HepG2 (cell line): ENCODE data around the gene MS4A15. TPM values are rescaled to one million over a fixed set of nuclear protein-coding genes. Genes with fewer than 3 reads are reported as not detected.

Experiments used
- ATAC-seq: fragments of 200-7000 bp; cut with Tn5 transposase; 3 replicates; pipeline ENCODE4 v1.9.1; 2020; ENCODE audit warnings: mild to moderate bottlenecking, moderate library complexity
- BruUV-seq: library from RNA; stranded (reverse); fragments of 400-500 nt; replicated peaks from 2 replicates; lab custom pipeline; 2021; lab: Mats Ljungman, UMichigan
- CTCF ChIA-PET: fragments of 300-600 bp; formaldehyde crosslinking; extraction: SDS; loops from one replicate; lab custom pipeline; 2021; ENCODE audit warnings: low total read pairs, inconsistent platforms, low intra/inter-chr PET ratio; lab: Yijun Ruan, JAX
- POLR2A ChIA-PET: fragments of 350-600 bp; sonication (Branson Sonifier 250); formaldehyde crosslinking; loops from one replicate; lab custom pipeline; 2020; ENCODE audit warnings: antibody characterized with exemption, inconsistent platforms; lab: Yijun Ruan, JAX
- DNase-seq: peaks from one replicate; pipeline ENCODE4 v3.0.0-alpha.2; 2015; ENCODE audit warnings: low spot score
- FAIRE-seq: peaks from 3 replicates; lab custom pipeline; 2011; peaks lifted over from hg19 to GRCh38; lab: Jason Lieb, UNC
- H2AFZ ChIP-seq: one replicate; pipeline ENCODE4 v1.6.1; 2011; ENCODE audit warnings: low read length, inconsistent platforms
- H3K27ac ChIP-seq: fragments of 300-600 bp; 3 replicates; pipeline ENCODE4 v1.8.0; 2011; ENCODE audit warnings: mixed run types, mild to moderate bottlenecking, mixed read lengths, low read length, inconsistent platforms; ENCODE audit not compliant: insufficient read depth; ENCODE audit errors: extremely low read length
- H3K27me3 ChIP-seq, 2 experiments: fragments of 200-600 bp in 1 of 2; 2 replicates in 1 of 2; 3 replicates in 1 of 2; pipeline versions ENCODE4 v1.6.0 to v1.8.0; 2011; ENCODE audit warnings: low read length in 2 of 2, mild to moderate bottlenecking in 2 of 2, moderate library complexity in 2 of 2, inconsistent platforms in 1 of 2; ENCODE audit not compliant: insufficient read depth in 2 of 2, control insufficient read depth in 1 of 2
- H3K36me3 ChIP-seq, 2 experiments: fragments of 200-600 bp in 1 of 2; replicated peaks in 1 of 2; 2 replicates in 1 of 2; 3 replicates in 1 of 2; pipeline versions ENCODE4 v1.5.1 to v1.8.0; 2011; ENCODE audit warnings: low read length in 2 of 2, inconsistent platforms in 1 of 2; ENCODE audit not compliant: insufficient read depth in 2 of 2, control insufficient read depth in 1 of 2
- H3K4me1 ChIP-seq: 2 replicates; pipeline ENCODE4 v1.5.1; 2012; ENCODE audit warnings: low read length, inconsistent platforms; ENCODE audit not compliant: insufficient read depth
- H3K4me2 ChIP-seq: 2 replicates; pipeline ENCODE4 v1.6.0; 2011; ENCODE audit warnings: low read depth, low read length, inconsistent platforms
- H3K4me3 ChIP-seq, 3 experiments: fragments of 200-600 bp in 1 of 3; sonication (generic), shearing (Covaris generic) in 1 of 3; replicated peaks in 1 of 3; 2 replicates each; pipeline ENCODE4 v1.5.1; 2011 to 2016; ENCODE audit warnings: low read length in 3 of 3, inconsistent platforms in 2 of 3, low read depth in 2 of 3, mild to moderate bottlenecking in 2 of 3, control low read depth in 1 of 3, mixed read lengths in 1 of 3; ENCODE audit not compliant: insufficient read depth in 1 of 3
- H3K79me2 ChIP-seq: one replicate; pipeline ENCODE4 v1.6.1; 2011; ENCODE audit warnings: low read length, inconsistent platforms; ENCODE audit not compliant: insufficient read depth
- H3K9ac ChIP-seq: 2 replicates; pipeline ENCODE4 v1.6.0; 2011; ENCODE audit warnings: mild to moderate bottlenecking, low read depth, low read length, inconsistent platforms; ENCODE audit not compliant: insufficient read depth
- H3K9me3 ChIP-seq: 2 replicates; pipeline ENCODE4 v1.5.1; 2012; ENCODE audit warnings: mild to moderate bottlenecking, low read length
- H4K20me1 ChIP-seq: 2 replicates; pipeline ENCODE4 v1.6.0; 2011; ENCODE audit warnings: inconsistent platforms, mild to moderate bottlenecking, low read length, moderate library complexity; ENCODE audit not compliant: insufficient read depth
- ATRX ChIP-seq: sonication (generic); formaldehyde crosslinking; IDR thresholded peaks from 2 replicates; pipeline ENCODE4 v1.4.0; 2020; ENCODE audit warnings: missing genetic modification reagents, borderline replicate concordance
- GABPB1 ChIP-seq: IDR thresholded peaks from 2 replicates; pipeline ENCODE4 v1.6.1; 2016; ENCODE audit warnings: mild to moderate bottlenecking, missing genetic modification reagents, moderate library complexity, missing compliant biosample characterization
- HDAC2 ChIP-seq: sonication (generic); formaldehyde crosslinking; IDR thresholded peaks from 2 replicates; pipeline ENCODE4 v1.4.0; 2020; ENCODE audit warnings: missing genetic modification reagents
- HNF4A ChIP-seq: sonication (generic); formaldehyde crosslinking; IDR thresholded peaks from 2 replicates; pipeline ENCODE4 v1.4.0; 2020; ENCODE audit warnings: missing genetic modification reagents
- NFKB2 ChIP-seq: sonication (generic); formaldehyde crosslinking; IDR thresholded peaks from 2 replicates; pipeline ENCODE4 v1.4.0; 2020; ENCODE audit warnings: missing genetic modification reagents, borderline replicate concordance
- PCBP2 ChIP-seq: fragments of 200-400 bp; formaldehyde crosslinking; optimal IDR thresholded peaks from 2 replicates; pipeline ENCODE3; 2018; ENCODE audit warnings: low read length, low read depth; ENCODE audit not compliant: poor library complexity, severe bottlenecking
- POGZ ChIP-seq: sonication (generic); formaldehyde crosslinking; IDR thresholded peaks from 2 replicates; pipeline ENCODE4 v1.4.0; 2020; ENCODE audit warnings: mild to moderate bottlenecking, missing genetic modification reagents
- RELA ChIP-seq: sonication (generic); formaldehyde crosslinking; IDR thresholded peaks from 2 replicates; pipeline ENCODE4 v1.4.0; 2020; ENCODE audit warnings: missing genetic modification reagents
- RFXAP ChIP-seq: sonication (generic); formaldehyde crosslinking; IDR thresholded peaks from 2 replicates; pipeline ENCODE4 v1.4.0; 2020; ENCODE audit warnings: missing genetic modification reagents, borderline replicate concordance
- TBL1XR1 ChIP-seq: fragments of 150-350 bp; IDR thresholded peaks from 2 replicates; pipeline ENCODE4 v1.6.1; 2014; ENCODE audit warnings: borderline replicate concordance, low read length; ENCODE audit not compliant: partially characterized antibody
- ZNF549 ChIP-seq: sonication (generic); formaldehyde crosslinking; IDR thresholded peaks from 2 replicates; pipeline ENCODE4 v1.5.0; 2020; ENCODE audit warnings: missing genetic modification reagents
- ZNF563 ChIP-seq: sonication (generic); formaldehyde crosslinking; IDR thresholded peaks from 2 replicates; pipeline ENCODE4 v1.8.0; 2022; ENCODE audit warnings: mild to moderate bottlenecking, moderate library complexity, missing genetic modification reagents
- ZNF674 ChIP-seq: sonication (generic); formaldehyde crosslinking; IDR thresholded peaks from 2 replicates; pipeline ENCODE4 v1.5.0; 2020; ENCODE audit warnings: low read depth, mild to moderate bottlenecking, missing genetic modification reagents
- ZNF780A ChIP-seq: sonication (generic); formaldehyde crosslinking; IDR thresholded peaks from 2 replicates; pipeline ENCODE4 v1.8.0; 2022; ENCODE audit warnings: mild to moderate bottlenecking, missing genetic modification reagents, moderate library complexity
- ZSCAN12 ChIP-seq: sonication (generic); formaldehyde crosslinking; IDR thresholded peaks from 2 replicates; pipeline ENCODE4 v1.9.0; 2021; ENCODE audit warnings: mild to moderate bottlenecking, missing genetic modification reagents
- WGBS: methylation state at CpG from one replicate; pipeline ENCODE4 v1.1.6; 2017; ENCODE audit warnings: low lambda C conversion rate; 5-methylcytosine and 5-hydroxymethylcytosine counted together
- in situ Hi-C: cut with HindIII; loops from 2 replicates; pipeline ENCODE4 v1.10.0; 2017; ENCODE audit warnings: low pct_unique_long_range_greater_than_20kb; ENCODE audit not compliant: extremely low pct_ligation_motif_present
- intact Hi-C: fragments of 100-400 bp; cut with micrococcal nuclease; formaldehyde crosslinking; loops from one replicate; pipeline ENCODE4 v1.10.0; 2022; ENCODE audit not compliant: unreplicated experiment
- polyA plus RNA-seq, 8 experiments: library from polyadenylated mRNA; depleted of rRNA in 3 of 8; stranded (reverse) in 7 of 8; unstranded in 1 of 8; fragments of >200 nt; fragmentation: Illumina TruSeq in 4 of 8; extraction: Trizol in 4 of 8; gene quantifications; 2 replicates each; pipeline versions ENCODE4 v1.2.1 to v1.2.3, GENCODE V29; 2011 to 2016; ENCODE audit warnings: low read depth in 4 of 8, missing spikeins in 1 of 8, mixed read lengths in 1 of 8; ENCODE audit not compliant: insufficient read depth in 1 of 8
- total RNA-seq, 5 experiments: library from RNA; depleted of rRNA; stranded (reverse); fragments of >200 nt; fragmentation: Illumina TruSeq; extraction: Trizol; gene quantifications; 2 replicates each; pipeline ENCODE4 v1.2.3, GENCODE V29; 2016; ENCODE audit warnings: low read depth in 1 of 5
- TF ChIP-seq, protein P1 (sequence below): sonication (generic); formaldehyde crosslinking; IDR thresholded peaks from 2 replicates; pipeline ENCODE4 v1.5.0; 2020; ENCODE audit warnings: mild to moderate bottlenecking, missing genetic modification reagents
- TF ChIP-seq, protein P2 (sequence below): IDR thresholded peaks from 2 replicates; pipeline ENCODE4 v1.6.1; 2016; ENCODE audit warnings: missing genetic modification reagents, missing compliant biosample characterization
- TF ChIP-seq, protein P3 (sequence below): sonication (generic); formaldehyde crosslinking; IDR thresholded peaks from 2 replicates; pipeline ENCODE4 v1.5.0; 2020; ENCODE audit warnings: mild to moderate bottlenecking, missing genetic modification reagents, borderline replicate concordance
- TF ChIP-seq, protein P4 (sequence below): IDR thresholded peaks from 2 replicates; pipeline ENCODE4 v1.6.1; 2016; ENCODE audit warnings: mild to moderate bottlenecking, missing biosample characterization, missing genetic modification reagents

Gene MS4A15
- total and polyA plus RNA-seq, 2 of the 13 experiments (the other 11 are each of a cell fraction or from before 2014, with no cell fraction given), result not detected

DNA sequence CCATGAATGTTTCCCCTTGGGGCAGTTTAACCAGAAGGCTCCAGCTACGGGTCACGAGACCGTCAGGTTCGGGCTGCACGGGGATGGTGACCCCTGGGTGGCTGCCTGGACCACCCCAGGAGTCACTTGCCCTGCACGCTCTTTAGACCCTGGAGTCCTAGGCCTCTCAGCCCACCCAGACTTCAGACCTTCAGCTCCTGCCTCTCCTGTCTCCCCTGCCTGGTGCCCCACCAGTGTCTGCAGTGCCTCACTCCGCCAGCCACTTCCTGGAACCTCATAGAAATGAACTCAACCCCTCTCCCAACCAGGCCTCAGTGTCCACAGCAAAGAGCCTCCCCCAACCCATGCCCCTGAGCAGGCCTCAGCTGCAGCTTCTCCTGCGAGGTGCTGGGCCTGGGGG is 16.0 kb downstream of the MS4A15 start:
- no peaks in the 10 kb centered on the region for H3K4me1 ChIP-seq
- H3K9me3 ChIP-seq, result no peaks in the 10 kb centered on the region
- intact Hi-C loops (no loop called here), in situ Hi-C loops (no loop called here)
- H3K79me2 ChIP-seq, result no peaks in the 10 kb centered on the region
- FAIRE-seq, result no peak
- no peak overlapping the region for H3K27ac ChIP-seq
- no TSS peak for BruUV-seq
- no peak overlapping the region for H3K9ac ChIP-seq
- H3K27me3 ChIP-seq, result peaks cover 0 to 32% of the 10 kb centered on the region in 2 experiments; a peak in 2 of 5 replicates
- no peaks in the 10 kb centered on the region for H4K20me1 ChIP-seq
- no peak for DNase-seq
- no peak overlapping the region for H3K4me2 ChIP-seq
- H3K4me3 ChIP-seq, result no peak overlapping the region
- CTCF ChIA-PET, result no interaction called here
- no peak overlapping the region for H2AFZ ChIP-seq
- H3K36me3 ChIP-seq, result no peaks in the 10 kb centered on the region
- 61% methylated on average over 6 of the region's 8 CpGs for WGBS
- no peak for ATAC-seq
- POLR2A ChIA-PET, result no interaction called here
- TF ChIP-seq HNF4A (CRISPR knock-in tag) (no peak), NFKB2 (CRISPR knock-in tag) (no peak), ZNF563 (CRISPR knock-in tag) (no peak), ZSCAN12 (CRISPR knock-in tag) (no peak), ZNF674 (no peak), TBL1XR1 (no peak), PCBP2 (no peak), RFXAP (CRISPR knock-in tag) (no peak), RELA (CRISPR knock-in tag) (no peak), HDAC2 (CRISPR knock-in tag) (no peak), GABPB1 (CRISPR knock-in tag) (no peak), ZNF549 (CRISPR knock-in tag) (no peak), ATRX (CRISPR knock-in tag) (no peak), ZNF780A (CRISPR knock-in tag) (no peak), POGZ (CRISPR knock-in tag) (no peak)
- TF ChIP-seq, protein P1, sequence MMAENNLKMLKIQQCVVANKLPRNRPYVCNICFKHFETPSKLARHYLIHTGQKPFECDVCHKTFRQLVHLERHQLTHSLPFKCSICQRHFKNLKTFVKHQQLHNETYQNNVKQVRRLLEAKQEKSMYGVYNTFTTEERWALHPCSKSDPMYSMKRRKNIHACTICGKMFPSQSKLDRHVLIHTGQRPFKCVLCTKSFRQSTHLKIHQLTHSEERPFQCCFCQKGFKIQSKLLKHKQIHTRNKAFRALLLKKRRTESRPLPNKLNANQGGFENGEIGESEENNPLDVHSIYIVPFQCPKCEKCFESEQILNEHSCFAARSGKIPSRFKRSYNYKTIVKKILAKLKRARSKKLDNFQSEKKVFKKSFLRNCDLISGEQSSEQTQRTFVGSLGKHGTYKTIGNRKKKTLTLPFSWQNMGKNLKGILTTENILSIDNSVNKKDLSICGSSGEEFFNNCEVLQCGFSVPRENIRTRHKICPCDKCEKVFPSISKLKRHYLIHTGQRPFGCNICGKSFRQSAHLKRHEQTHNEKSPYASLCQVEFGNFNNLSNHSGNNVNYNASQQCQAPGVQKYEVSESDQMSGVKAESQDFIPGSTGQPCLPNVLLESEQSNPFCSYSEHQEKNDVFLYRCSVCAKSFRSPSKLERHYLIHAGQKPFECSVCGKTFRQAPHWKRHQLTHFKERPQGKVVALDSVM (CRISPR knock-in tag), result no peak
- TF ChIP-seq, protein P2, sequence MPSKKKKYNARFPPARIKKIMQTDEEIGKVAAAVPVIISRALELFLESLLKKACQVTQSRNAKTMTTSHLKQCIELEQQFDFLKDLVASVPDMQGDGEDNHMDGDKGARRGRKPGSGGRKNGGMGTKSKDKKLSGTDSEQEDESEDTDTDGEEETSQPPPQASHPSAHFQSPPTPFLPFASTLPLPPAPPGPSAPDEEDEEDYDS, result no peak
- TF ChIP-seq, protein P3, sequence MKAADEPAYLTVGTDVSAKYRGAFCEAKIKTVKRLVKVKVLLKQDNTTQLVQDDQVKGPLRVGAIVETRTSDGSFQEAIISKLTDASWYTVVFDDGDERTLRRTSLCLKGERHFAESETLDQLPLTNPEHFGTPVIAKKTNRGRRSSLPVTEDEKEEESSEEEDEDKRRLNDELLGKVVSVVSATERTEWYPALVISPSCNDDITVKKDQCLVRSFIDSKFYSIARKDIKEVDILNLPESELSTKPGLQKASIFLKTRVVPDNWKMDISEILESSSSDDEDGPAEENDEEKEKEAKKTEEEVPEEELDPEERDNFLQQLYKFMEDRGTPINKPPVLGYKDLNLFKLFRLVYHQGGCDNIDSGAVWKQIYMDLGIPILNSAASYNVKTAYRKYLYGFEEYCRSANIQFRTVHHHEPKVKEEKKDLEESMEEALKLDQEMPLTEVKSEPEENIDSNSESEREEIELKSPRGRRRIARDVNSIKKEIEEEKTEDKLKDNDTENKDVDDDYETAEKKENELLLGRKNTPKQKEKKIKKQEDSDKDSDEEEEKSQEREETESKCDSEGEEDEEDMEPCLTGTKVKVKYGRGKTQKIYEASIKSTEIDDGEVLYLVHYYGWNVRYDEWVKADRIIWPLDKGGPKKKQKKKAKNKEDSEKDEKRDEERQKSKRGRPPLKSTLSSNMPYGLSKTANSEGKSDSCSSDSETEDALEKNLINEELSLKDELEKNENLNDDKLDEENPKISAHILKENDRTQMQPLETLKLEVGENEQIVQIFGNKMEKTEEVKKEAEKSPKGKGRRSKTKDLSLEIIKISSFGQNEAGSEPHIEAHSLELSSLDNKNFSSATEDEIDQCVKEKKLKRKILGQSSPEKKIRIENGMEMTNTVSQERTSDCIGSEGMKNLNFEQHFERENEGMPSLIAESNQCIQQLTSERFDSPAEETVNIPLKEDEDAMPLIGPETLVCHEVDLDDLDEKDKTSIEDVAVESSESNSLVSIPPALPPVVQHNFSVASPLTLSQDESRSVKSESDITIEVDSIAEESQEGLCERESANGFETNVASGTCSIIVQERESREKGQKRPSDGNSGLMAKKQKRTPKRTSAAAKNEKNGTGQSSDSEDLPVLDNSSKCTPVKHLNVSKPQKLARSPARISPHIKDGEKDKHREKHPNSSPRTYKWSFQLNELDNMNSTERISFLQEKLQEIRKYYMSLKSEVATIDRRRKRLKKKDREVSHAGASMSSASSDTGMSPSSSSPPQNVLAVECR (CRISPR knock-in tag), result no peak
- TF ChIP-seq, protein P4, sequence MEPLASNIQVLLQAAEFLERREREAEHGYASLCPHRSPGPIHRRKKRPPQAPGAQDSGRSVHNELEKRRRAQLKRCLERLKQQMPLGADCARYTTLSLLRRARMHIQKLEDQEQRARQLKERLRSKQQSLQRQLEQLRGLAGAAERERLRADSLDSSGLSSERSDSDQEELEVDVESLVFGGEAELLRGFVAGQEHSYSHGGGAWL (CRISPR knock-in tag), result no peak
